Liver (tissue), 9 donors: ENCODE data around the gene PDE2A. TPM values are rescaled to one million over a fixed set of nuclear protein-coding genes. Genes with fewer than 3 reads are reported as not detected.

Experiments
- DNase-seq: peaks from one replicate; pipeline ENCODE4 v3.0.0-alpha.2; 2017; ENCODE audit warnings: low spot score
- H3K27ac ChIP-seq, 2 donors: one replicate each; pipeline ENCODE4 v1.7.0; 2013; ENCODE audit warnings: inconsistent platforms in 2 of 2, low read length in 2 of 2, control low read depth in 1 of 2, low read depth in 1 of 2, mild to moderate bottlenecking in 1 of 2
- H3K27me3 ChIP-seq, 4 donors: one replicate each; pipeline versions ENCODE4 v1.6.1 to v1.7.0; 2013; ENCODE audit warnings: low read length in 3 of 4, inconsistent platforms in 1 of 4, mild to moderate bottlenecking in 1 of 4, moderate library complexity in 1 of 4; ENCODE audit not compliant: control insufficient read depth in 4 of 4, insufficient read depth in 4 of 4
- H3K36me3 ChIP-seq, 4 donors: one replicate each; pipeline versions ENCODE4 v1.6.1 to v1.7.0; 2013; ENCODE audit warnings: low read length in 3 of 4, mild to moderate bottlenecking in 3 of 4, low read depth in 1 of 4, moderate library complexity in 1 of 4; ENCODE audit not compliant: control insufficient read depth in 4 of 4, insufficient read depth in 3 of 4
- H3K4me1 ChIP-seq, 4 donors: one replicate each; pipeline versions ENCODE4 v1.6.1 to v1.7.0; 2013; ENCODE audit warnings: low read length in 3 of 4, mild to moderate bottlenecking in 3 of 4, moderate library complexity in 1 of 4; ENCODE audit not compliant: control insufficient read depth in 4 of 4, insufficient read depth in 4 of 4
- H3K4me3 ChIP-seq, 3 donors: one replicate each; pipeline versions ENCODE4 v1.6.1 to v1.7.0; 2013; ENCODE audit warnings: low read length in 3 of 3, control low read depth in 1 of 3, low read depth in 1 of 3, mild to moderate bottlenecking in 1 of 3
- H3K9ac ChIP-seq, 2 donors: one replicate each; pipeline ENCODE4 v1.7.0; 2013; ENCODE audit warnings: low read length in 2 of 2, mild to moderate bottlenecking in 2 of 2, moderate library complexity in 2 of 2, control low read depth in 1 of 2, low read depth in 1 of 2
- H3K9me3 ChIP-seq, 4 donors: one replicate each; pipeline versions ENCODE4 v1.6.1 to v1.7.0; 2013; ENCODE audit warnings: low read length in 3 of 4; ENCODE audit not compliant: control insufficient read depth in 4 of 4
- EGR1 ChIP-seq, 2 donors: IDR thresholded peaks; 2 replicates each; pipeline ENCODE4 v1.6.1; 2016 to 2018; ENCODE audit warnings: antibody characterized with exemption in 2 of 2, low read depth in 2 of 2
- FOXA1 ChIP-seq: IDR thresholded peaks from 2 replicates; pipeline ENCODE4 v1.6.1; 2016; ENCODE audit warnings: antibody characterized with exemption
- FOXA2 ChIP-seq: IDR thresholded peaks from 2 replicates; pipeline ENCODE4 v1.6.1; 2016; ENCODE audit warnings: antibody characterized with exemption
- GABPA ChIP-seq, 2 donors: IDR thresholded peaks in 1 of 2; conservative IDR thresholded peaks in 1 of 2; 2 replicates each; pipeline ENCODE4 v1.6.1; 2016; ENCODE audit warnings: antibody characterized with exemption in 2 of 2, mild to moderate bottlenecking in 1 of 2, moderate library complexity in 1 of 2
- HNF4A ChIP-seq, 2 donors: conservative IDR thresholded peaks; 2 replicates each; pipeline ENCODE4 v1.6.1; 2016; ENCODE audit warnings: antibody characterized with exemption in 2 of 2, mild to moderate bottlenecking in 2 of 2
- HNF4G ChIP-seq: IDR thresholded peaks from 2 replicates; pipeline ENCODE4 v1.6.1; 2016; ENCODE audit warnings: antibody characterized with exemption
- JUND ChIP-seq, 2 donors: IDR thresholded peaks; 2 replicates each; pipeline ENCODE4 v1.6.1; 2016; ENCODE audit warnings: antibody characterized with exemption in 2 of 2
- MAX ChIP-seq: IDR thresholded peaks from 2 replicates; pipeline ENCODE4 v1.6.1; 2016; ENCODE audit warnings: antibody characterized with exemption
- NR2F2 ChIP-seq: IDR thresholded peaks from 2 replicates; pipeline ENCODE4 v1.6.1; 2016; ENCODE audit warnings: antibody characterized with exemption
- RAD21 ChIP-seq, 2 donors: IDR thresholded peaks; 2 replicates each; pipeline ENCODE4 v1.6.1; 2016; ENCODE audit warnings: antibody characterized with exemption in 2 of 2, mild to moderate bottlenecking in 2 of 2
- REST ChIP-seq: IDR thresholded peaks from 2 replicates; pipeline ENCODE4 v1.6.1; 2016; ENCODE audit warnings: antibody characterized with exemption, mild to moderate bottlenecking
- SP1 ChIP-seq: IDR thresholded peaks from 2 replicates; pipeline ENCODE4 v1.6.1; 2018; ENCODE audit warnings: antibody characterized with exemption, mild to moderate bottlenecking
- TAF1 ChIP-seq: conservative IDR thresholded peaks from 2 replicates; pipeline ENCODE4 v1.6.1; 2016; ENCODE audit warnings: antibody characterized with exemption, mild to moderate bottlenecking
- YY1 ChIP-seq: IDR thresholded peaks from 2 replicates; pipeline ENCODE4 v1.6.1; 2016; ENCODE audit warnings: antibody characterized with exemption, mild to moderate bottlenecking
- ZBTB33 ChIP-seq: IDR thresholded peaks from 2 replicates; pipeline ENCODE4 v1.6.1; 2016; ENCODE audit warnings: antibody characterized with exemption
- WGBS: extraction: QIAGEN DNeasy Blood & Tissue Kit; methylation state at CpG from one replicate; pipeline ENCODE4 v1.1.7; 2013; 5-methylcytosine and 5-hydroxymethylcytosine counted together
- polyA plus RNA-seq, 2 donors: library from polyadenylated mRNA; stranded (reverse) in 1 of 2; unstranded in 1 of 2; fragments of 200-250 nt in 1 of 2; fragments of >200 nt in 1 of 2; fragmentation: Nextera tagmentation in 1 of 2; extraction: Ambion mirVana in 1 of 2; gene quantifications; one replicate each; pipeline versions ENCODE4 v1.2.1 to v1.2.3, GENCODE V29; 2013 to 2015
- total RNA-seq, 2 donors: library from RNA; depleted of rRNA; stranded (reverse); fragments of >200 nt; gene quantifications; one replicate each; pipeline ENCODE4 v1.2.3, GENCODE V29; 2014
- TF ChIP-seq, protein P1 (sequence below): IDR thresholded peaks from 2 replicates; pipeline ENCODE4 v1.6.1; 2016; ENCODE audit warnings: antibody characterized with exemption
- TF ChIP-seq, protein P2 (sequence below): fragments of 150-350 bp; IDR thresholded peaks from 2 replicates; pipeline ENCODE4 v1.5.1; 2017; ENCODE audit warnings: improper control_type of control experiment, low read depth, low read length; ENCODE audit not compliant: missing input control
- donor health status: healthy.
- donor health status: healthy.
- donor health status: healthy.
- donor health status: healthy.
- donor health status: healthy.

Gene PDE2A
- total and polyA plus RNA-seq, 4 donors = 4.3 to 32.8 (median 12.9) TPM

GRCh38 chr11:72647882-72648281 is 26.3 kb downstream of the PDE2A start:
- WGBS = 89% methylated on average over 4 of the region's 4 CpGs
- no peak overlapping the region for H3K4me3 ChIP-seq
- TF ChIP-seq, protein P1, sequence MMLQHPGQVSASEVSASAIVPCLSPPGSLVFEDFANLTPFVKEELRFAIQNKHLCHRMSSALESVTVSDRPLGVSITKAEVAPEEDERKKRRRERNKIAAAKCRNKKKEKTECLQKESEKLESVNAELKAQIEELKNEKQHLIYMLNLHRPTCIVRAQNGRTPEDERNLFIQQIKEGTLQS = no peak
- TF ChIP-seq, protein P2, sequence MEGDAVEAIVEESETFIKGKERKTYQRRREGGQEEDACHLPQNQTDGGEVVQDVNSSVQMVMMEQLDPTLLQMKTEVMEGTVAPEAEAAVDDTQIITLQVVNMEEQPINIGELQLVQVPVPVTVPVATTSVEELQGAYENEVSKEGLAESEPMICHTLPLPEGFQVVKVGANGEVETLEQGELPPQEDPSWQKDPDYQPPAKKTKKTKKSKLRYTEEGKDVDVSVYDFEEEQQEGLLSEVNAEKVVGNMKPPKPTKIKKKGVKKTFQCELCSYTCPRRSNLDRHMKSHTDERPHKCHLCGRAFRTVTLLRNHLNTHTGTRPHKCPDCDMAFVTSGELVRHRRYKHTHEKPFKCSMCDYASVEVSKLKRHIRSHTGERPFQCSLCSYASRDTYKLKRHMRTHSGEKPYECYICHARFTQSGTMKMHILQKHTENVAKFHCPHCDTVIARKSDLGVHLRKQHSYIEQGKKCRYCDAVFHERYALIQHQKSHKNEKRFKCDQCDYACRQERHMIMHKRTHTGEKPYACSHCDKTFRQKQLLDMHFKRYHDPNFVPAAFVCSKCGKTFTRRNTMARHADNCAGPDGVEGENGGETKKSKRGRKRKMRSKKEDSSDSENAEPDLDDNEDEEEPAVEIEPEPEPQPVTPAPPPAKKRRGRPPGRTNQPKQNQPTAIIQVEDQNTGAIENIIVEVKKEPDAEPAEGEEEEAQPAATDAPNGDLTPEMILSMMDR = no peak
- TF ChIP-seq HNF4G = no peak
- no peak for TF ChIP-seq REST
- TF ChIP-seq NR2F2 = no peak
- TF ChIP-seq FOXA2 = no peak
- TF ChIP-seq YY1 = no peak
- TF ChIP-seq GABPA (IDR thresholded peaks at IDR 0.05 in 1 of 2, conservative IDR thresholded peaks at IDR 0.05 in 1 of 2) = no peak
- TF ChIP-seq HNF4A (conservative IDR thresholded peaks at IDR 0.05) = no peak
- TF ChIP-seq ZBTB33 = no peak
- TF ChIP-seq TAF1 = no peak

DNA sequence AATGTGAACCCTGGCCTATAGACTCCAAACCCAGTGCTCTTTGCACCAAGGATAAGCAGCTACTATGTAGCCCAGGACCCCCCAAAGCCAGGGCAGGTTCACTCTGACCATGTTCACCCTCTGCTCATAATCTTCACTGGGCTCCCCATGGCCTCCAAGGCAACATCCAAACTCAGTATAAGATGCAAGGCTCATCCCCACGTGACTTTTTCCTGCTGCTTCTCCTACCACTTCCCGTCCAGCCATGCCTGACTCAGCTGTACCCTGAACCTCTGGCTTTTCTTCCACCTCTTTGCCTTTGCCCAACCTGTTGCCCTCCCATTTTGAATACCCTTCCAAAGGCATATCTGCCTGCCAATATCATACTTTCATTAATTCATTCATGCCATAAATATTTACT is 27.8 kb downstream of the PDE2A start:
- no peak for TF ChIP-seq FOXA1
- TF ChIP-seq, protein P1 = no peak
- TF ChIP-seq JUND (IDR thresholded peaks at IDR 0.05) = no peak
- no peak for TF ChIP-seq FOXA2
- no peak for TF ChIP-seq TAF1
- no peak for TF ChIP-seq EGR1 (IDR thresholded peaks at IDR 0.05; ENCODE audit: low read depth in 2 of 2)
- no peak for TF ChIP-seq RAD21 (IDR thresholded peaks at IDR 0.05)
- TF ChIP-seq GABPA (IDR thresholded peaks at IDR 0.05 in 1 of 2, conservative IDR thresholded peaks at IDR 0.05 in 1 of 2) = no peak
- TF ChIP-seq MAX = no peak
- no peak for TF ChIP-seq YY1
- TF ChIP-seq, protein P2 = no peak
- no peak for TF ChIP-seq SP1
- no peak for TF ChIP-seq ZBTB33
- Histone ChIP-seq H3K9me3 (no peaks in the 10 kb centered on the region), H3K4me3 (no peak overlapping the region), H3K27me3 (no peaks in the 10 kb centered on the region), H3K27ac (no peak overlapping the region), H3K36me3 (no peaks in the 10 kb centered on the region), H3K9ac (no peak overlapping the region), H3K4me1 (peaks cover 0 to 14% (median 8%) of the 10 kb centered on the region in 4 donors)
- 79% methylated on average over 2 of the region's 2 CpGs for WGBS
- no peak for DNase-seq

More at GRCh38 chr11:72647882-72648281, 26.3 kb downstream of the PDE2A start:
- Histone ChIP-seq H3K9ac (no peak overlapping the region), H3K27me3 (no peaks in the 10 kb centered on the region), H3K9me3 (no peaks in the 10 kb centered on the region), H3K4me1 (peaks cover 0 to 5% (median 4%) of the 10 kb centered on the region in 4 donors), H3K36me3 (no peaks in the 10 kb centered on the region), H3K27ac (no peak overlapping the region)
- no peak for DNase-seq
